DND-41 (cell line): ENCODE data around the gene COQ7.

Experiments used
- ATAC-seq: fragments of 200-7000 bp; cut with Tn5 transposase; 3 replicates; pipeline ENCODE4 v1.9.1; 2021; ENCODE audit warnings: low read depth; ENCODE audit not compliant: insufficient read depth
- DNase-seq: peaks from one replicate; pipeline ENCODE4 v3.0.0-alpha.2; 2020
- H2AFZ ChIP-seq: 2 replicates; pipeline ENCODE4 v1.6.0; 2012; ENCODE audit warnings: low read depth, low read length
- H3K27ac ChIP-seq: 2 replicates; pipeline ENCODE4 v1.5.1; 2012; ENCODE audit warnings: low read length, inconsistent platforms
- H3K27me3 ChIP-seq: fragments of 200-600 bp; sonication (generic); 2 replicates; pipeline ENCODE4 v1.6.0; 2012; ENCODE audit warnings: low read length, mild to moderate bottlenecking, inconsistent platforms; ENCODE audit not compliant: insufficient read depth, poor library complexity
- H3K36me3 ChIP-seq: 2 replicates; pipeline ENCODE4 v1.5.1; 2012; ENCODE audit warnings: low read length, inconsistent platforms; ENCODE audit not compliant: insufficient read depth
- H3K4me1 ChIP-seq: 2 replicates; pipeline ENCODE4 v1.5.1; 2012; ENCODE audit warnings: mild to moderate bottlenecking, low read length; ENCODE audit not compliant: insufficient read depth
- H3K4me2 ChIP-seq: 2 replicates; pipeline ENCODE4 v1.6.0; 2012; ENCODE audit warnings: mild to moderate bottlenecking, moderate library complexity, low read length, inconsistent platforms; ENCODE audit not compliant: insufficient read depth
- H3K4me3 ChIP-seq, 2 experiments: fragments of 200-600 bp in 1 of 2; shearing (Covaris generic) in 1 of 2; 2 replicates each; pipeline ENCODE4 v1.5.1; 2012 to 2016; ENCODE audit warnings: inconsistent platforms in 2 of 2, low read length in 2 of 2, mild to moderate bottlenecking in 2 of 2, low read depth in 1 of 2, moderate library complexity in 1 of 2
- H3K79me2 ChIP-seq: 2 replicates; pipeline ENCODE4 v1.6.0; 2012; ENCODE audit warnings: low read length, inconsistent platforms; ENCODE audit not compliant: insufficient read depth
- H3K9ac ChIP-seq: 2 replicates; pipeline ENCODE4 v1.6.0; 2012; ENCODE audit warnings: low read depth, mild to moderate bottlenecking, inconsistent platforms, low read length, moderate library complexity
- H3K9me3 ChIP-seq: 2 replicates; pipeline ENCODE4 v1.5.1; 2012; ENCODE audit warnings: low read length, moderate library complexity, mild to moderate bottlenecking, inconsistent platforms; ENCODE audit not compliant: insufficient read depth, severe bottlenecking
- H4K20me1 ChIP-seq: 2 replicates; pipeline ENCODE4 v1.6.0; 2012; ENCODE audit warnings: low read length; ENCODE audit not compliant: insufficient read depth
- CTCF ChIP-seq: IDR thresholded peaks from 2 replicates; pipeline ENCODE4 v1.5.1; 2012; ENCODE audit warnings: borderline replicate concordance, low read length, moderate library complexity, mild to moderate bottlenecking; ENCODE audit not compliant: poor library complexity, severe bottlenecking; ENCODE audit errors: extremely low read depth
- EZH2 ChIP-seq: IDR thresholded peaks from 3 replicates; pipeline ENCODE4 v1.6.1; 2012; ENCODE audit warnings: borderline replicate concordance, low read depth, mild to moderate bottlenecking, moderate library complexity, low read length, inconsistent platforms; ENCODE audit not compliant: severe bottlenecking

Gene COQ7

GRCh38 chr16:19066988-19067348 lies 446 bp upstream of the COQ7 start:
- peak overlapping the region; percentile 5 to 67; a peak in 3 of 4 replicates for H3K4me3 ChIP-seq
- H3K9ac ChIP-seq = peak overlapping the region; percentile 86
- H3K79me2 ChIP-seq = peaks cover 14% of the 10 kb centered on the region
- no peaks in the 10 kb centered on the region for H3K9me3 ChIP-seq
- peak overlapping the region; percentile 67 for H3K27ac ChIP-seq
- no peaks in the 10 kb centered on the region for H3K27me3 ChIP-seq
- no peaks in the 10 kb centered on the region for H4K20me1 ChIP-seq
- H3K4me1 ChIP-seq = peaks cover 25% of the 10 kb centered on the region
- no peaks in the 10 kb centered on the region; the same call in 1 of the 2 replicates for H3K36me3 ChIP-seq
- TF ChIP-seq EZH2 = no peak
- no peak for TF ChIP-seq CTCF
- H2AFZ ChIP-seq = peak overlapping the region; percentile 90
- ATAC-seq (no peak), DNase-seq (no peak)
- H3K4me2 ChIP-seq = peak overlapping the region; percentile 65

GRCh38 chr16:19068237-19068815 lies 912 bp downstream of the COQ7 start:
- ATAC-seq (no peak), DNase-seq (peak; percentile 8)
- TF ChIP-seq CTCF (no peak), EZH2 (no peak)
- peaks cover 14% of the 10 kb centered on the region for H3K79me2 ChIP-seq
- peak overlapping the region; percentile 67 to 70 for H3K4me3 ChIP-seq
- H3K36me3 ChIP-seq = peaks cover 6% of the 10 kb centered on the region
- H2AFZ ChIP-seq = peak overlapping the region; percentile 78
- H3K9me3 ChIP-seq = no peaks in the 10 kb centered on the region
- peak overlapping the region; percentile 96 for H3K27ac ChIP-seq
- H3K9ac ChIP-seq = peak overlapping the region; percentile 86
- peaks cover 25% of the 10 kb centered on the region for H3K4me1 ChIP-seq
- no peaks in the 10 kb centered on the region for H3K27me3 ChIP-seq
- H4K20me1 ChIP-seq = no peaks in the 10 kb centered on the region
- H3K4me2 ChIP-seq = peak overlapping the region; percentile 65

GRCh38 chr16:19071811-19072777 lies 4.7 kb downstream of the COQ7 start:
- Histone ChIP-seq H3K4me3 (no peak overlapping the region), H3K36me3 (peaks cover 22% of the 10 kb centered on the region), H3K4me2 (no peak overlapping the region), H3K79me2 (peaks cover 14% of the 10 kb centered on the region), H3K4me1 (peaks cover 17% of the 10 kb centered on the region), H3K9me3 (no peaks in the 10 kb centered on the region), H2AFZ (no peak overlapping the region), H4K20me1 (no peaks in the 10 kb centered on the region), H3K9ac (no peak overlapping the region), H3K27ac (no peak overlapping the region), H3K27me3 (no peaks in the 10 kb centered on the region)
- ATAC-seq (0 out of 3 replicates have a peak, but pooled peaks have one; percentile 13), DNase-seq (peak; percentile 56)
- no peak for TF ChIP-seq EZH2
- TF ChIP-seq CTCF = peak; percentile 76
